DND-41 (cell line): ENCODE measurements around the gene AP1G2.
A peak's percentile ranks its signal among the peaks of the same experiment; 100 is the strongest.

Source experiments
- ATAC-seq: fragments of 200-7000 bp; cut with Tn5 transposase; 3 replicates; pipeline ENCODE4 v1.9.1; 2021; ENCODE audit warnings: low read depth; ENCODE audit not compliant: insufficient read depth
- DNase-seq: peaks from one replicate; pipeline ENCODE4 v3.0.0-alpha.2; 2020
- H2AFZ ChIP-seq: 2 replicates; pipeline ENCODE4 v1.6.0; 2012; ENCODE audit warnings: low read depth, low read length
- H3K27ac ChIP-seq: 2 replicates; pipeline ENCODE4 v1.5.1; 2012; ENCODE audit warnings: low read length, inconsistent platforms
- H3K27me3 ChIP-seq: fragments of 200-600 bp; sonication (generic); 2 replicates; pipeline ENCODE4 v1.6.0; 2012; ENCODE audit warnings: low read length, mild to moderate bottlenecking, inconsistent platforms; ENCODE audit not compliant: insufficient read depth, poor library complexity
- H3K36me3 ChIP-seq: 2 replicates; pipeline ENCODE4 v1.5.1; 2012; ENCODE audit warnings: low read length, inconsistent platforms; ENCODE audit not compliant: insufficient read depth
- H3K4me1 ChIP-seq: 2 replicates; pipeline ENCODE4 v1.5.1; 2012; ENCODE audit warnings: mild to moderate bottlenecking, low read length; ENCODE audit not compliant: insufficient read depth
- H3K4me2 ChIP-seq: 2 replicates; pipeline ENCODE4 v1.6.0; 2012; ENCODE audit warnings: mild to moderate bottlenecking, moderate library complexity, low read length, inconsistent platforms; ENCODE audit not compliant: insufficient read depth
- H3K4me3 ChIP-seq, 2 experiments: fragments of 200-600 bp in 1 of 2; shearing (Covaris generic) in 1 of 2; 2 replicates each; pipeline ENCODE4 v1.5.1; 2012 to 2016; ENCODE audit warnings: inconsistent platforms in 2 of 2, low read length in 2 of 2, mild to moderate bottlenecking in 2 of 2, low read depth in 1 of 2, moderate library complexity in 1 of 2
- H3K79me2 ChIP-seq: 2 replicates; pipeline ENCODE4 v1.6.0; 2012; ENCODE audit warnings: low read length, inconsistent platforms; ENCODE audit not compliant: insufficient read depth
- H3K9ac ChIP-seq: 2 replicates; pipeline ENCODE4 v1.6.0; 2012; ENCODE audit warnings: low read depth, mild to moderate bottlenecking, inconsistent platforms, low read length, moderate library complexity
- H3K9me3 ChIP-seq: 2 replicates; pipeline ENCODE4 v1.5.1; 2012; ENCODE audit warnings: low read length, moderate library complexity, mild to moderate bottlenecking, inconsistent platforms; ENCODE audit not compliant: insufficient read depth, severe bottlenecking
- H4K20me1 ChIP-seq: 2 replicates; pipeline ENCODE4 v1.6.0; 2012; ENCODE audit warnings: low read length; ENCODE audit not compliant: insufficient read depth
- EZH2 ChIP-seq: IDR thresholded peaks from 3 replicates; pipeline ENCODE4 v1.6.1; 2012; ENCODE audit warnings: borderline replicate concordance, low read depth, mild to moderate bottlenecking, moderate library complexity, low read length, inconsistent platforms; ENCODE audit not compliant: severe bottlenecking
- TF ChIP-seq, protein P1 (sequence below): IDR thresholded peaks from 2 replicates; pipeline ENCODE4 v1.5.1; 2012; ENCODE audit warnings: borderline replicate concordance, low read length, moderate library complexity, mild to moderate bottlenecking; ENCODE audit not compliant: poor library complexity, severe bottlenecking; ENCODE audit errors: extremely low read depth

Gene AP1G2, protein sequence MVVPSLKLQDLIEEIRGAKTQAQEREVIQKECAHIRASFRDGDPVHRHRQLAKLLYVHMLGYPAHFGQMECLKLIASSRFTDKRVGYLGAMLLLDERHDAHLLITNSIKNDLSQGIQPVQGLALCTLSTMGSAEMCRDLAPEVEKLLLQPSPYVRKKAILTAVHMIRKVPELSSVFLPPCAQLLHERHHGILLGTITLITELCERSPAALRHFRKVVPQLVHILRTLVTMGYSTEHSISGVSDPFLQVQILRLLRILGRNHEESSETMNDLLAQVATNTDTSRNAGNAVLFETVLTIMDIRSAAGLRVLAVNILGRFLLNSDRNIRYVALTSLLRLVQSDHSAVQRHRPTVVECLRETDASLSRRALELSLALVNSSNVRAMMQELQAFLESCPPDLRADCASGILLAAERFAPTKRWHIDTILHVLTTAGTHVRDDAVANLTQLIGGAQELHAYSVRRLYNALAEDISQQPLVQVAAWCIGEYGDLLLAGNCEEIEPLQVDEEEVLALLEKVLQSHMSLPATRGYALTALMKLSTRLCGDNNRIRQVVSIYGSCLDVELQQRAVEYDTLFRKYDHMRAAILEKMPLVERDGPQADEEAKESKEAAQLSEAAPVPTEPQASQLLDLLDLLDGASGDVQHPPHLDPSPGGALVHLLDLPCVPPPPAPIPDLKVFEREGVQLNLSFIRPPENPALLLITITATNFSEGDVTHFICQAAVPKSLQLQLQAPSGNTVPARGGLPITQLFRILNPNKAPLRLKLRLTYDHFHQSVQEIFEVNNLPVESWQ

DNA sequence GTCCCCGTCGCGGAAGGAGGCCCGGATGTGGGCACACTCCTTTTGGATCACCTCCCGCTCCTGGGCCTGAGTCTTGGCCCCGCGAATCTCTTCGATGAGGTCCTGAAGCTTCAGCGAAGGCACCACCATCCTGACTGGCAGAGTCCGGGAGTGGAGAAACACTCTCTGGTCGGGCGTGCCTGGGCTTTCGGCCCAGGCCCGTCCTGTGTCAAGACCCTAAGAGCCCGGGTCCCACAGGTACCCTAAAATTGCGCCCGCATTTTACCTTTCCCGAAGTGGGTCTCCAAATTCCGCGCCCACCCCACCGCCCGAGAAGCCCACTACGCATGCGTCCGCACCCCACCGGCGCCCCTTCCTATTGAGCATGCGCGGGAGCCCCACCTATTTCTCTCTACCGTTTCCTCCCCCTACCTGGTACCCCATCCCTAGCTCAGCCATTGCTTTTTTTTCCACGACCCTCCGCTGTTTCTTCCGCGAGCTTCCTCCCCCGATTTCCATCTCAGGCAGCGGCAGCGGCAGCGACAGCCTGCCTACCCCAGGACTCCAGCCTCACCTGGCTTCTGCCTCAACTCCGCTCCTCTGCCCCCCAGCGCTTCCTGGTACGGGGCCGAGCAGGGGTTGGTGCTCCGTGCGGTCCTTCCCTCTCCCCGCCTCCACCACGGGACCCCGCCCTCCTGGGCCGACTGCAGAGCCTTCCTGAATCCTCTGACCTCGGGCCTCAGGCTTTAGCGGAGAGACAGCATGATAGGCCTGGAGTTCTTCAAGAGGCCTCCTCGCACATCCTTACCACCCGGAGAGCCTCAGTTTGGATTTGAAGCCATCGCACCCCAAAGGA lies at the start of gene AP1G2:
Gene AP1G2 (minus strand): TSS at position 606 of the 835 bp plus-strand sequence. CDS start 477 bp downstream, at position 129.
- Histone ChIP-seq H2AFZ (peak within 1 kb of the TSS; percentile 99), H3K4me3 (peak within 1 kb of the TSS; percentile 85 to 99), H3K4me2 (peak within 1 kb of the TSS; percentile 97), H3K9me3 (no peaks in the 10 kb centered on the region), H4K20me1 (peaks cover under 1% of the 10 kb centered on the region; the same call in 1 of the 2 replicates), H3K4me1 (peaks cover 33% of the 10 kb centered on the region), H3K27ac (peak within 1 kb of the TSS; percentile 90), H3K9ac (peak within 1 kb of the TSS; percentile 78), H3K36me3 (peaks cover 44% of the 10 kb centered on the region), H3K27me3 (peaks cover 5% of the 10 kb centered on the region), H3K79me2 (peaks cover 13% of the 10 kb centered on the region)
- DNase-seq: peak; percentile 90
- ATAC-seq: peak; percentile 91
- no peak for TF ChIP-seq EZH2
- TF ChIP-seq, protein P1, sequence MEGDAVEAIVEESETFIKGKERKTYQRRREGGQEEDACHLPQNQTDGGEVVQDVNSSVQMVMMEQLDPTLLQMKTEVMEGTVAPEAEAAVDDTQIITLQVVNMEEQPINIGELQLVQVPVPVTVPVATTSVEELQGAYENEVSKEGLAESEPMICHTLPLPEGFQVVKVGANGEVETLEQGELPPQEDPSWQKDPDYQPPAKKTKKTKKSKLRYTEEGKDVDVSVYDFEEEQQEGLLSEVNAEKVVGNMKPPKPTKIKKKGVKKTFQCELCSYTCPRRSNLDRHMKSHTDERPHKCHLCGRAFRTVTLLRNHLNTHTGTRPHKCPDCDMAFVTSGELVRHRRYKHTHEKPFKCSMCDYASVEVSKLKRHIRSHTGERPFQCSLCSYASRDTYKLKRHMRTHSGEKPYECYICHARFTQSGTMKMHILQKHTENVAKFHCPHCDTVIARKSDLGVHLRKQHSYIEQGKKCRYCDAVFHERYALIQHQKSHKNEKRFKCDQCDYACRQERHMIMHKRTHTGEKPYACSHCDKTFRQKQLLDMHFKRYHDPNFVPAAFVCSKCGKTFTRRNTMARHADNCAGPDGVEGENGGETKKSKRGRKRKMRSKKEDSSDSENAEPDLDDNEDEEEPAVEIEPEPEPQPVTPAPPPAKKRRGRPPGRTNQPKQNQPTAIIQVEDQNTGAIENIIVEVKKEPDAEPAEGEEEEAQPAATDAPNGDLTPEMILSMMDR: peak; percentile 17

DNA sequence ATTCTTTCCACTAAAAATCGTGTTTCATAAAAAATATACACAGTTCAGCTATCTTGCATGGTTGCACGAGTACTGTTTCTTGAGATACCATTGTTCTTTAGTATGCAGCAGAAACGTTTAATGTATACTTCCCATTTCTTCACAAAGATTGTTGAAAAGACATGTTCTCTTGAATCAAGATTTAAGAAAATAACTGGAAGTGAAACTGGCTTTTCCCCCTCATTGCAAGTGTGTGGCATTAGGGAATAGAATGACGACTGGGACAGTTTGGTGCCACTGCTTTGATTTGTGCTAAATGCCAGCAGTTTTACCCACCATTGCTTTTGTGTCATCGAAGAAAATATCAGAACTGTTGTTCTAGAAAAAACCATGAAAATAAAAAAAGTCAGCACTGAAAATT lies 48.3 kb upstream of the AP1G2 start:
- Histone ChIP-seq H3K27me3 (no peaks in the 10 kb centered on the region), H3K9me3 (no peaks in the 10 kb centered on the region), H3K79me2 (no peaks in the 10 kb centered on the region), H3K4me3 (no peak overlapping the region), H4K20me1 (no peaks in the 10 kb centered on the region), H2AFZ (no peak overlapping the region), H3K27ac (no peak overlapping the region), H3K36me3 (no peaks in the 10 kb centered on the region), H3K4me2 (no peak overlapping the region), H3K4me1 (peaks cover 3% of the 10 kb centered on the region), H3K9ac (no peak overlapping the region)
- TF ChIP-seq EZH2: no peak
- TF ChIP-seq, protein P1: no peak
- DNase-seq (no peak), ATAC-seq (no peak)

DNA sequence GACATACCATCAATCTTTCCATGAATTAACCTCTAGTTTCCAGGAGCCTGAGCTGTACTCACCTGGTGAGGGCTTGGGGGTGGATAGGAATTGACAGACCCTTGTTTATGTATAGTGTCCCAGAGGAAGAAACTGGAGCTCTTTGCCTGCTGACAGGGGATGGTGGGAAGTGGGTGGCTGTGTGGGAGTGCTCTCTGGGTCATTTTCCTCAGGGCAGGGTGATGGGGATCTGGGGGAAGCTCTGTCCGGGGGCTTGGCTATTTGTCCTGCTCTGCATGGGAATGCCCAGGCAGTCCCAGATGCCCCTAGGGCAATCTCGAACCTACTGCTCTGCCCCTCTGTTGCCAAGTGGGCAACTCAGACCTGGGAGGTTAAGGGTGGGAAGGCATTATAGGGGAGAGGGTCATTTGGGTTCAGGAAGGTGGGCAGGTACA lies 46.8 kb upstream of the AP1G2 start:
- TF ChIP-seq, protein P1: no peak
- TF ChIP-seq EZH2: no peak
- Histone ChIP-seq H3K9ac (no peak overlapping the region), H3K9me3 (peaks cover 3% of the 10 kb centered on the region), H2AFZ (no peak overlapping the region), H4K20me1 (no peaks in the 10 kb centered on the region), H3K36me3 (no peaks in the 10 kb centered on the region), H3K27me3 (no peaks in the 10 kb centered on the region), H3K4me2 (no peak overlapping the region), H3K4me1 (peaks cover 17% of the 10 kb centered on the region), H3K27ac (no peak overlapping the region), H3K4me3 (no peak overlapping the region), H3K79me2 (no peaks in the 10 kb centered on the region)
- no peak for ATAC-seq
- DNase-seq: no peak
